Neural cell (in vitro differentiated cells): ENCODE data around the gene ZC2HC1B.

Experiments
- MXI1 ChIP-seq: fragments of 450-650 bp; conservative IDR thresholded peaks from 2 replicates; pipeline ENCODE4 v1.6.1; 2014; ENCODE audit warnings: antibody characterized with exemption, mild to moderate bottlenecking; ENCODE audit not compliant: poor library complexity, severe bottlenecking
- SMC3 ChIP-seq: fragments of 450-650 bp; conservative IDR thresholded peaks from 2 replicates; pipeline ENCODE4 v1.6.1; 2014; ENCODE audit warnings: antibody characterized with exemption, mild to moderate bottlenecking, moderate library complexity; ENCODE audit not compliant: poor library complexity

GRCh38 chr6:143821359-143821758 is 42.9 kb upstream of the ZC2HC1B start:
- TF ChIP-seq SMC3, result no peak
- TF ChIP-seq MXI1, result no peak
